Activated B cell treated with CpG ODN at 0.5 μM for 24 hours (primary cell): Measurements from ENCODE around the gene RAPH1. TPM values are rescaled to one million over a fixed set of nuclear protein-coding genes. Genes with fewer than 3 reads are reported as not detected.

Source experiments
- ATAC-seq: fragments of 200-7000 bp; cut with Tn5 transposase; one replicate; pipeline ENCODE4 v1.10.0; 2021; ENCODE audit warnings: low read depth, mild to moderate bottlenecking, moderate library complexity
- CTCF ChIA-PET: fragments of 350-600 bp; sonication (Branson Sonifier 250); formaldehyde crosslinking; loops from one replicate; lab custom pipeline; 2021; ENCODE audit warnings: antibody characterized with exemption; lab: Charles Lee
- POLR2A ChIA-PET: fragments of 350-600 bp; sonication (Branson Sonifier 250); formaldehyde crosslinking; loops from one replicate; lab custom pipeline; 2021; ENCODE audit warnings: antibody characterized with exemption; lab: Charles Lee
- DNase-seq: peaks from one replicate; pipeline ENCODE4 v3.0.0; 2022
- H3K27ac Mint-ChIP-seq: one replicate; pipeline ENCODE4 v1.8.0; 2020; ENCODE audit warnings: mixed read lengths
- H3K27me3 Mint-ChIP-seq: one replicate; pipeline ENCODE4 v1.8.0; 2021; ENCODE audit warnings: mixed read lengths
- H3K36me3 Mint-ChIP-seq: one replicate; pipeline ENCODE4 v1.8.0; 2021; ENCODE audit warnings: low read depth, mixed read lengths
- H3K4me1 Mint-ChIP-seq: one replicate; pipeline ENCODE4 v1.8.0; 2021; ENCODE audit warnings: mixed read lengths
- H3K4me3 Mint-ChIP-seq: one replicate; pipeline ENCODE4 v1.8.0; 2020; ENCODE audit warnings: mild to moderate bottlenecking, mixed read lengths
- H3K9me3 Mint-ChIP-seq: one replicate; pipeline ENCODE4 v1.8.0; 2020; ENCODE audit warnings: mixed read lengths
- intact Hi-C: fragments of 100-400 bp; cut with micrococcal nuclease; formaldehyde crosslinking; loops from one replicate; pipeline ENCODE4 v1.15.1; 2024
- total RNA-seq: library from RNA; stranded (reverse); gene quantifications from 2 replicates; pipeline ENCODE4 v1.2.3, GENCODE V29; 2022
- TF ChIP-seq, protein P1 (sequence below): fragments of 200-600 bp; IDR thresholded peaks from one replicate; pipeline ENCODE4 v1.8.0; 2022; ENCODE audit warnings: antibody characterized with exemption, mild to moderate bottlenecking

Gene RAPH1
- total RNA-seq, 1 donor from 2014 or later: 0.11 TPM

DNA sequence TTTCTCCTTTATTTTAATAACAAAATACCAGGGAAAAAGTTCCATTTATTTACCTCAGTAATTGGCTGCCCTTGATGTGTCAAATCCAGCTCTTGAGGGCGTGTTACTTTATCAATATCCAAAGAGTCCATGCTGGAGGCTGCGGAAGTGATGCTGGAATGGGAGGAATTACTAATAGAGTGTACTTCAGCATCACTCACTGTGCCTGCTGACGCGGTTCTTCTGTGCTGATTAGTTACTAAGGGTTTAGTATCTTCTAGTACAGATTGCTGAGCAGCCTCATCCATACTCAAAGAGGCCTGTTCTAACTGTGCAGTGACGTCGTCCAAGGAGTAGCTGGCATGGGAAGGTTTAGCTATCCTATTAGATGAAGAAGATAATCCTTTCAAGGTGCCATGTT lies 45.6 kb downstream of the RAPH1 start:
- Mint-ChIP-seq H3K4me1 (no peaks in the 10 kb centered on the region), H3K9me3 (no peaks in the 10 kb centered on the region), H3K4me3 (no peak overlapping the region), H3K27me3 (peaks cover 4% of the 10 kb centered on the region), H3K27ac (no peak overlapping the region), H3K36me3 (no peaks in the 10 kb centered on the region)
- ChIA-PET POLR2A (no interaction called here), CTCF (no interaction called here)
- ATAC-seq: no peak
- no peak for DNase-seq
- TF ChIP-seq, protein P1, sequence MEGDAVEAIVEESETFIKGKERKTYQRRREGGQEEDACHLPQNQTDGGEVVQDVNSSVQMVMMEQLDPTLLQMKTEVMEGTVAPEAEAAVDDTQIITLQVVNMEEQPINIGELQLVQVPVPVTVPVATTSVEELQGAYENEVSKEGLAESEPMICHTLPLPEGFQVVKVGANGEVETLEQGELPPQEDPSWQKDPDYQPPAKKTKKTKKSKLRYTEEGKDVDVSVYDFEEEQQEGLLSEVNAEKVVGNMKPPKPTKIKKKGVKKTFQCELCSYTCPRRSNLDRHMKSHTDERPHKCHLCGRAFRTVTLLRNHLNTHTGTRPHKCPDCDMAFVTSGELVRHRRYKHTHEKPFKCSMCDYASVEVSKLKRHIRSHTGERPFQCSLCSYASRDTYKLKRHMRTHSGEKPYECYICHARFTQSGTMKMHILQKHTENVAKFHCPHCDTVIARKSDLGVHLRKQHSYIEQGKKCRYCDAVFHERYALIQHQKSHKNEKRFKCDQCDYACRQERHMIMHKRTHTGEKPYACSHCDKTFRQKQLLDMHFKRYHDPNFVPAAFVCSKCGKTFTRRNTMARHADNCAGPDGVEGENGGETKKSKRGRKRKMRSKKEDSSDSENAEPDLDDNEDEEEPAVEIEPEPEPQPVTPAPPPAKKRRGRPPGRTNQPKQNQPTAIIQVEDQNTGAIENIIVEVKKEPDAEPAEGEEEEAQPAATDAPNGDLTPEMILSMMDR: no peak
- intact Hi-C loops: loop anchor here (10.0 kb wide), 1 partner anchor 565 kb away; no protein-coding TSS in a partner anchor

DNA sequence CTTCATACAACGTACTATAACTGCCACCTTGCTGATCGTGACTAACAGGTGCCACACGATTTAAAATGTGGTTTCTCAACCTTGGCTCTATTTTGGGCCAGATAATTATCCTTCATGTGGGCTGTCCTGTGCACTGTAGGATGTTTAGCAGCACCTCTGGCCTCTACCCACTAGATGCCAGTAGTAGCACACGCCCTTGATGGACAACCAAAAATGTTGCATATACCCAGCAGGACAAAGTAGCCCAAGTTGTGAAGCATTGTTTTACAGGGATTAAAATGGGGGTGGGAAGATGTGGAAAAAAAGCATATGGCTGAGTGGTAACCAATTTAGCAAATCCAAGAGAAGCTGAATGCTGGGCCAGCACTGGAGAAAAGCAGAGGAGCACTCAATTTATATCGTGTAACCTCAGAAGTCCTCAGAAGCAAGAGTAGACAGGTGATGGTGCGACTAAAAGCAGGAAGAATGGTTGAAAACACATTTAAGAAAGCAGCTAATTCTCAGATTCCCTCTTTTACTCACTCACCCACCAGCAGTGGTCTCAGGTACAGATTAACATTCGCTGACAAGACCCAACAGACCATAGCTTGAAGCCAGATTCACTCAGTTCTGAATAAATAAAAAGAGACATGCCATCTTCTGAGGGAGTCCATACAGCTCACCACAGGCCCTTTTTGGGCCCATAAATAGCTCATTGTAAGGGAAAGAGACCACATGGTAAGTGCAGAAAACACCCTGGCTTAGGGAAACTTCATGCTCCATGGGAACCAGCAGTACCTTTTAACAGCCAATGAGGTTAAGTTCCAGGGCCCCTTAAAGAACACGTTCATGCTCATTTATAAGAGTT lies 50.6 kb downstream of the RAPH1 start:
- intact Hi-C loops: loop anchor here (1.0 to 10.0 kb wide), 4 partner anchors 298 to 570 kb away; no protein-coding TSS in a partner anchor
- ATAC-seq (no peak), DNase-seq (no peak)
- TF ChIP-seq, protein P1: no peak
- ChIA-PET POLR2A (no interaction called here), CTCF (interaction anchor here (1.7 kb wide), 1 partner anchor 425 kb away, joined by 4 read pairs; no protein-coding TSS in a partner anchor)
- Mint-ChIP-seq H3K27ac (no peak overlapping the region), H3K4me3 (no peak overlapping the region), H3K36me3 (no peaks in the 10 kb centered on the region), H3K4me1 (no peaks in the 10 kb centered on the region), H3K27me3 (peaks cover 1% of the 10 kb centered on the region), H3K9me3 (no peaks in the 10 kb centered on the region)

DNA sequence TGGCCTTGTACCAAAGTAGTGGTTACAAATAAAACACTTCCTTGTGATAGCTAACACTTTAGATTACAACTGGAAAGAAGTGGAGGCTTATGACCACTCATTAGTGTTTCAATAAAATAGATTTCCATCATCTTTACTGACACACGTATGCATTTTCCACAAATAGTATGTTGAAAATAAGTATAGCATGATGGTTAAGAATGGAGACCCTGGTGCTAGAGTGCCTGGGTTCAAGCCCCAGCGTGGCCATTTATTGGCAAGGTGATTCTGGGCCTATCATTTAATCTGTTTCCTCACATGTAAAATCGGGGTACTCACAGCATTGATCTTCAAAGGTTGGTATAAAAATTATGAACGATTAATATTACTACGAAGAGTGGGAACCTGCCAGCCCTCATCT lies 54.5 kb downstream of the RAPH1 start:
- DNase-seq (no peak), ATAC-seq (no peak)
- intact Hi-C loops: loop anchor here (10.0 kb wide), 1 partner anchor 574 kb away; no protein-coding TSS in a partner anchor
- Mint-ChIP-seq H3K27ac (no peak overlapping the region), H3K4me3 (no peak overlapping the region), H3K27me3 (peaks cover 1% of the 10 kb centered on the region), H3K4me1 (no peaks in the 10 kb centered on the region), H3K36me3 (no peaks in the 10 kb centered on the region), H3K9me3 (no peaks in the 10 kb centered on the region)
- ChIA-PET CTCF (no interaction called here), POLR2A (no interaction called here)
- TF ChIP-seq, protein P1: no peak

DNA sequence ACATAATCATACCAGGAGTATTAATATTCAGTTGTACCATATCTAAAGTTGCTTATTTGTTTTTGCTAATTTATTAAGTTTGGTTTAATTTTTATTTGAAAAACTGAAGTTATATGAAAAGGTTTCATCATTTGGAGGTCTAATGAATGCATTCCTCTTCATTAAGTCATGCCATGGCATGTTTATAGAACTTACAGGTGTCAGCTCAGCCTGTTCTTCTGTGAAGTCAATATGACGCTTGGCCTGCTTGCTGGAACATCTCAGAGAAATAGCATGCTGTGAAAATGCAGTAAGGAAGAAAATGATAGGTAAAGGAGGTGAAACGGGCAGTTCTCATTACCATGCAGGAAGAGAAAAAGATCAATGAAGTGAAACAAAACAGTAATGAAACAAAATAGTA lies 58.2 kb downstream of the RAPH1 start:
- DNase-seq: no peak
- no peaks in the 10 kb centered on the region for H3K9me3 Mint-ChIP-seq
- ChIA-PET CTCF (no interaction called here), POLR2A (interaction anchor here (0.6 kb wide), 1 partner anchor 25 kb away, joined by 3 read pairs; no protein-coding TSS in a partner anchor)
- TF ChIP-seq, protein P1: no peak
- H3K4me3 Mint-ChIP-seq: no peak overlapping the region
- H3K27me3 Mint-ChIP-seq: peaks cover 1% of the 10 kb centered on the region
- H3K4me1 Mint-ChIP-seq: no peaks in the 10 kb centered on the region
- intact Hi-C loops: no loop called here
- H3K36me3 Mint-ChIP-seq: no peaks in the 10 kb centered on the region
- no peak overlapping the region for H3K27ac Mint-ChIP-seq
- ATAC-seq: no peak

DNA sequence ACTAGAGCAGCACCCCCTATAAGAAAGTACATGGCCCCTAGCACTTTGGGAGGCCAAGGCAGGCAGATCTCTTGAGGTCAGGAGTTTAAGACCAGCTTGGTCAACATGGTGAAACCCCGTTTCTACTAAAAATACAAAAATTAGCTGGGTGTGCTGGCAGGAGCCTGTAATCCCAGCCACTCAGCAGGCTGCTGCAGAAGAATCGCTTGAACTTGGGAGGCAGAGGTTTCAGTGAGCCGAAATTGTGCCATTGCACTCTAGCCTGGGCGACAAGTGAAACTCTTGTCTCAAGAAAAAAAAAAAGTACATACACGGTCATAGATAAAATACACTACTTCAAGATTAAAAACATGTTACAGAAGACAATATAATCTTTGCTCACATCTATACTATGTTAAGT lies 63.8 kb downstream of the RAPH1 start:
- ChIA-PET POLR2A (no interaction called here), CTCF (no interaction called here)
- ATAC-seq (no peak), DNase-seq (no peak)
- no peaks in the 10 kb centered on the region for H3K36me3 Mint-ChIP-seq
- H3K4me3 Mint-ChIP-seq: no peak overlapping the region
- intact Hi-C loops: no loop called here
- H3K4me1 Mint-ChIP-seq: no peaks in the 10 kb centered on the region
- no peak overlapping the region for H3K27ac Mint-ChIP-seq
- peaks cover 1% of the 10 kb centered on the region for H3K27me3 Mint-ChIP-seq
- no peaks in the 10 kb centered on the region for H3K9me3 Mint-ChIP-seq
- TF ChIP-seq, protein P1: no peak
